Retina (tissue), 1 donor: Measurements from ENCODE around the gene OPHN1.
A peak's percentile ranks its signal among the peaks of the same experiment; 100 is the strongest.

Experiments
- DNase-seq: peaks from one replicate; pipeline ENCODE4 v3.0.0-alpha.2; 2016

The OPHN1 gene, protein sequence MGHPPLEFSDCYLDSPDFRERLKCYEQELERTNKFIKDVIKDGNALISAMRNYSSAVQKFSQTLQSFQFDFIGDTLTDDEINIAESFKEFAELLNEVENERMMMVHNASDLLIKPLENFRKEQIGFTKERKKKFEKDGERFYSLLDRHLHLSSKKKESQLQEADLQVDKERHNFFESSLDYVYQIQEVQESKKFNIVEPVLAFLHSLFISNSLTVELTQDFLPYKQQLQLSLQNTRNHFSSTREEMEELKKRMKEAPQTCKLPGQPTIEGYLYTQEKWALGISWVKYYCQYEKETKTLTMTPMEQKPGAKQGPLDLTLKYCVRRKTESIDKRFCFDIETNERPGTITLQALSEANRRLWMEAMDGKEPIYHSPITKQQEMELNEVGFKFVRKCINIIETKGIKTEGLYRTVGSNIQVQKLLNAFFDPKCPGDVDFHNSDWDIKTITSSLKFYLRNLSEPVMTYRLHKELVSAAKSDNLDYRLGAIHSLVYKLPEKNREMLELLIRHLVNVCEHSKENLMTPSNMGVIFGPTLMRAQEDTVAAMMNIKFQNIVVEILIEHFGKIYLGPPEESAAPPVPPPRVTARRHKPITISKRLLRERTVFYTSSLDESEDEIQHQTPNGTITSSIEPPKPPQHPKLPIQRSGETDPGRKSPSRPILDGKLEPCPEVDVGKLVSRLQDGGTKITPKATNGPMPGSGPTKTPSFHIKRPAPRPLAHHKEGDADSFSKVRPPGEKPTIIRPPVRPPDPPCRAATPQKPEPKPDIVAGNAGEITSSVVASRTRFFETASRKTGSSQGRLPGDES

DNA sequence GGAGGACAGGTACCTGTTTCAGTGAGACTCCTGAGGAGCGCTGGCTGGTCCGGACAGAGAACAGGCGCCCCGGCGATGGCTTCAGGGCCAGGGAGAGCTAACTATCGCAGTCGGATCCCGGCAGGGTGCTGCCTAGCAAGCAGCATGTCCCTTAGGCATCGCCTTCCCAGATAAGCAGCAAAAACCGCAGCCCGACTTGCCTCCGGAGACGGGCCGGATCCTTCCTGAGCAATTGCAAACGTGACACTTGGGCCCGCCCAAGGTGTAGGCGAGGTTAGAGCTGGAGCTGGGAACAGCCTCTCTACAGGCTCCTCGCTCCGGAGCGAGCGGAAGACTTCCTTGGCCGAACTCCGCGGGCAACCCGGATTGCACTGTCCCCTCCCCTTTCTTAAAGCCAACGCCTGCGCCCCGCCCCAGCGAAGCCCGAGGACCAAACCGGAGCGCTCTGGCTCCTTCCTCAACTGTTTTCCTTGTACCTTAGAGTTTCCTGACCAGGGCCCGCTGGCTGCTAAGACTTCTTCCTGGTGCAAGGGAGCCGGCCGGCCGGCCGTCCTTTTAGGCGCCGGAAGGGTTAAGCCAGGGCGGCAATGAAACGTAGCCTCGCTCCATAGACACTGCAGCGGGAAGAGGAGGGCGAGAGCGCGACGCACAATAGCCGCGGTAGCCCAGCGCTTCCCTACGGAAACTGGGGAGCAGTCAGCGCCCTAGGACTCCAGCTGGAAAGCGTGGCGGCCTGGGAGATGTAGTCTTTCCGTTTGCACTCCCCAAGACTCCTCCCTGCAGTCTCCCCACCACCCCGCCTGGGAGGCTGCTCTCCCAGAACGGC is at the start of gene OPHN1:
OPHN1 (minus strand) TSS at position 341 of the 826 bp plus-strand sequence. CDS start 475 bp downstream, outside the sequence.
- DNase-seq = peak; percentile 85

DNA sequence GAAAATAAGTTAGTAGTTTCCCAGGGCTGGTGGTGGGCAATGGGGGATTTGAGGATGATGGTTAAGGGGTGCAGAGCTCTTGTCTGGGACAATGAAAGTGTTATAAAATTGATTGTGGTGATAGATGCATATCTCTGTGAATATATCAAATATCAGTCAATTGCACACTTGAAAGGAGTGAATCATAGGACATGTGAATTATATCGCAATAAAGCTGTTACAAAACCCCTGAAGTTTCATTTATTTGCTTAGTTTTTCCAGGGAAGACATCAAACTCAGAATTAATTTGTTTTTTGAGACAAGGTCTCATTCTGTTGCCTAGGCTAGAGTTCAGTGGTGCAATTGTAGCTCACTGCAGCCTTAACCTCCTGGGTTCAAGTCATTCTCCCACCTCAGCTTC is 47.7 kb upstream of the OPHN1 start:
- no peak for DNase-seq

DNA sequence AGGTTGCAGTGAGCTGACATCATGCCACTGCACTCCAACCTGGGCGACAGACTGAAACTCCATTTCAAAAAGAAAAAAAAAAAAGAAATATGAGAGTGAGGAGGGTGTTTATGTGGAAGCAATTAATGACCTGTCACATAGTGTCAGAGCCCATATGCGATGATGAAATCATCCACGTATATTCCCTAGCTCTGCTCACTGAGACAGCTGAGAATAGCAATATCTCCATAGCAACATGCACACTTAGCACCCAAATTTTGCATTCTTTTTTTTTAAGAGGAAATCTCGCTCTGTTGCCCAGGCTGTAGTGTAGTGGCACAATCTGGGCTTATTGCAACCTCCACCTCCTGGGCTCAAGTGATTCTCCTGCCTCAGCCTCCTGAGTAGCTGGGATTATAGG is 31.5 kb upstream of the OPHN1 start:
- DNase-seq = no peak

DNA sequence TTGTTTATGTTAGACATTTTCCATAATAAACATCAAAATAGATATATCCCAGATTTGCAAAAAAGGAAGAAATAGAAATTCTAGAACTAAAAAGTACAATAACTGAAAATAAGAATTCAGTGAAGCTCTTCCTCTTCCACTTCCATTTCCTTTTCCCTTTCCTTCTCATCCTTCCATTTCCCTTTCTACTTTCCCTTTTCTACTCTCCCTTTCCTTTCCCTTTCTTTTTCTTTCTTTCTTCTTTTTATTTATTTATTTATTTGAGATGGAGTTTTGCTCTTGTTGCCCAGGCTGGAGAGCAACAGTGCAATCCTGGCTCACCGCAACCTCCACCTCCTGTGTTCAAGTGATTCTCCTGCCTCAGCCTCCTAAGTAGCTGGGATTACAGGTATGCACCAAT is 30.6 kb upstream of the OPHN1 start:
- no peak for DNase-seq

DNA sequence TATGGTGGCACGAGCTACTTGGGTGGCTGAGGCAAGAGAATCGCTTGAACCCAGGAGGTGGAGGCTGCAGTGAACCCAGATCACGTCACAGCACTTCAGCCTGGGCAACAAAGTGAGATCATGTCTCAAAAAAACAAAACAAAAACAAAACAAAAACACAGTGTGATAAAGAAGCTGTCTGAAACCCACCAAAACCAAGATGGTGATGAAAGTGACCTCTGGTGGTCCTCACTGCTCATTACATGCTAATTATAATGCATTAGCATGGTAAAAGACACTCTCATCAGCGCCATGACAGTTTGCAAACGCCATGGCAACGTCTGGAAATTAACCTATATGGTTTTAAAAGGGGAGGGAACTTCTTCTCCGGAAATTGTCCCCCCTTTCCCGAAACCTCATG is 29.4 kb upstream of the OPHN1 start:
- peak; percentile 38 for DNase-seq

DNA sequence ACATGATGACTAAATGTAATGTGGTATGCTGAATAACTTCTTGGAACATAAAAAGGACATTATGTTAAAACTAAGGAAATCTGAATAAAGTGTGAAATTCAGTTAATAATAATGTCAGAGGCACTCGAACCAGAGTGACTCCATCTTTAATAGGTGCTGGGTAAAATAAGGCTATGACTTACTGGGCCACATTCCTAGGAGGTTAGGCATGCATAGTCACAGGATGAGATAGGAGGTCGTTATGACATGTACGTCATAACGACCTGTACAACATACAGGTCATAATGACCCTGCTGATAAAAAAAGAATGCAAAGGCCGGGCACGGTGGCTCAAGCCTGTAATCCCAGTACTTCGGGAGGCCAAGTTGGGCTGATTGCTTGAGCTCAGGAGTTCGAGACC is 28.9 kb upstream of the OPHN1 start:
- no peak for DNase-seq

DNA sequence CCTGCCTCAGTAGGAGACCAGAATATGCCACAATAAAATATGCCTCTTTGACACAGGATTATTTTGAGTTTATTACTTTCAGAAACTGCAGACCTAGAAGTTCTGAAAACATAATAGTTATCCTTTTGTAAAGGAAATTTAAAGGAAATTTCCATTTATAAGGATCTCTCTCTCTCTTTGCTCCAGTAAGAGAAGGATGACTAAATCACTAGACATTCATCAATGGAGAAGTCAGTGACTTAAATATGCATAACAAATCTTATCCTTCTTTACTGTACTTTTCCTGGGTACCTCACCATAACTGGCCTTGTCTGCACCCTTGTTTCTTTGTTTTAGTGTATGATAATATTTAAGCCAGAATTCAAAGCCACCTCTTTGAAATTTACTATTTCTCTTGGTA is 28.3 kb upstream of the OPHN1 start:
- no peak for DNase-seq

DNA sequence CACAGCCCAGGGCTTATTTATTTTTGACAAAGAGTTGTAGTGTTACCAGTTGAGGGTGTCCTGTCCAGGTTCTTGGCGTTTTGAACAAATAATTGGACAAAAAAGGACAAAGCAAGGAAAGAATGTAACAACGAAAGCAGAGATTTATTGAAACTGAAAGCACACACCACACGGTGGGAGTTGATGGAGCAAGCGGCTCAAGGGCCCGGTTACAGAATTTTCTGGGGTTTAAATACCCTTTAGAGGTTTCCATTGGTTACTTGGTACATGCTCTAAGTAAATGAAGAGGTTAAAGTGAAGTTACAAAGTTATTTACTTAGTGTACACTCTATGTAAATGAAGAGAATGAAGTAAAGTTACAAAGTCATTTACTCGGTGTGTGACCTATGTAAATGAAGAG is 27.8 kb upstream of the OPHN1 start:
- DNase-seq = no peak

DNA sequence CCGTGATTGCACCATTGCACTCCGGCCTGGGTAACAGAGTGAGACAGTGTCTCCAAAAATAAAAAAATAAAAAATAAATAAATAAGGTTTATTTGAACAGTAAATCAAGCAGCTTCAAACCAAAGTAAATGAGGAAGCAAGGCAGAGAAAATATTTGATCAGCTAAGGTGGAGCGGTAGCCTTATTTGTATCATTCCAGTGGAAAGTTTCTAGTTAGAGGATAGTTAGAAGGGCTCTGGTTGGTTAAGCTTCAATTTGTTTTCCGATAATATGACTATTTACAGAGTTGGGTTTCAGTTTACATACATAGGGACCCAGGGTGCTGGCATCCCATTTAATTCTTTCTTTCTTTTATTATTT is 21.8 kb upstream of the OPHN1 start:
- no peak for DNase-seq

DNA sequence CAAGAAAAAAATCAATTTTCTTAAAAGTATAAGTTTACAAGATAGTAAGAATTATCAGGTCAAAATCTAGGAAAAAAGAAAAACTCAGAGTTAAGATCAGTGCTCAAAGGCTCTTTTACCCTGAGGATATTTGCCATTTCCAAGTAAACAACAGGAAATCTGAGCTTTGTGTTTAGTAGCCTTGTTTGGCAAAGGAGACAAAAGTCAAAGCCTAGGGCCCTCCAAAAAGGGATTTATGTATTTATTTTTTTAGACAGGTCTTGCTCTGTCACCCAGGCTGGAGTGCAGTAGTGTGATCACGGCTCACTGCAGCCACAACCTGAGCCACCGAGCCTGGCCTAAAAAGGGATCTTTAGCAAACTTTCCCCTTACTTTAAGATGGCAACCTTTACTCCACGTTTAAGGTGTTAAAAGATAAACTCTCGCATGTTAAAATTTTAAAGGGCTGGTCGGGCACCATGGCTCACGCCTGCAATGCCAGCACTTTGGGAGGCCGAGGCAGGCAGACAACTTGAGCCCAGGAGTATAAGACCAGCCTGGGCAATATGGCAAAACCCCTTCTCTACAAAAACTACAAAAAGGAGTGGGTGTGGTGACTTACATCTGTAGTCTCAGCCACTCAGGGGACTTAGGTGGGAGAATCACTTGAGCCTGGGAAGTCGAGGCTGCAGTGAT is 21.3 kb upstream of the OPHN1 start:
- DNase-seq = no peak

DNA sequence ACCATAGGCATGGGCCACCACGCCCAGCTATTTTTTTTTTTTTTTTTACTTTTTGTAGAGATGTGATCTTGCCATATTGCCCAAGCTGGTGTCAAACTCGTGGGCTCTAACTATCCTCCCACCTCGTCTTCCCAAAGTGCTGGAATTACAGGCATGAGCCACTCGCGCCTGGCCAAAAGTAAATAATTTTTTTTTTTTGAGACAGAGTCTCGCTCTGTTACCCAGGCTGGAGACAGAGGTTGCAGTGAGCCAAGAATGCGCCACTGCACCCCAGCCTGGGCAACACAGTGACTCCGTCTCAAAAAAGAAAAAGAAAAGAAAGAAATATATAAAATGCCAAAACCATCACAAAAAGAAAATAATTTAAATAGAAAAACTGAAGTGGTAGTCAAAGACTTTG is 18.4 kb upstream of the OPHN1 start:
- no peak for DNase-seq

DNA sequence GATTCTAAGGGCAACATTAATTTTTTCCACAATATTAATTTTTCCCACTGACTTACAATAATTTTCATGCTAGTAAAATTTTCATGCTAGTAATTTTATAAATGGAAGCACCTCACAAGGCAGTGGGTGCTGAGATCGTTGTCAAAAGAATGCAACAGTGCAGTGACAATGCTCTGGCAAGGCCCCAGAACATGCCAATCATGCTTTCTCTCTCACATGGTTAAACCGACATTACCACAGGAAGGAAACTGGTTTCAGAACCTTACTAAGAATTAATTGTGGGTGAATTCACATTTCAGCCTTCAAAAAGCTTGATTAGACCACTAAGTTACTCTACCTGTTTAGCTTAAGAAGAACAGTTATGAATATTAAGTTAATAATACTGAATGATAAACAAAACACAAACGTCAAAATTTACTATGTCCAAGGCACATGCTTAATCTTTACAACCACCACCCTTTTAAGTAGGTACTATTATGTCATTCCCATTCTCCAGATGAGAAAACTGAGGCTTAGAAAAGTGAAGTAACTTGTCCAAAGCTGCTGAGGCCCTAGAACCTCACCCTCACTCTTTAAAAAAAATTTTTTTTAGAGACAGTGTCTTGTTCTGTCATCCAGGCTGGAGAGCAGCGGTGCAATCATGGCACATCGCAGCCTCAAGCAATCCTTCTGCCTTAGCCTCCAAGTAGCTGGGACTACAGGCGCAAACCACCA is 10.0 kb upstream of the OPHN1 start:
- DNase-seq = no peak

DNA sequence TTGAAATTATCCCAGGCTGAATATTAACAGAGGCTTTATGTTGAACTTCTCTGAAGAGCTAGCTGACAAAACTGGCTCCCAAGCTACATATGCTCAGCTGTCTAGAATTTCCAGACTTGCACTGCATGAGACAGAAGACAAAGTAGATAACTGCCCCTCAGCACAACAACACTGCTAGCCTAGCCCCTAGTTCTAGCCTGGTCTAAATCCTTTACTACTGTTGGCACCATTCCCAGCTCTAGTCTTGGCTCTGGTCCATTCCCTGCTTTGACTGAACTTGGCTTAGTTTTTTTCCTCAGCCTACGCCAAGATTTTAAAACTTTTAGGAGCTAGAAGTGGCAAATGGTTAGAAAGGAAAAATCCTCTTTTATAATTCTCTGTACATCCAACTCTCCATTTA is 7.6 kb upstream of the OPHN1 start:
- no peak for DNase-seq

DNA sequence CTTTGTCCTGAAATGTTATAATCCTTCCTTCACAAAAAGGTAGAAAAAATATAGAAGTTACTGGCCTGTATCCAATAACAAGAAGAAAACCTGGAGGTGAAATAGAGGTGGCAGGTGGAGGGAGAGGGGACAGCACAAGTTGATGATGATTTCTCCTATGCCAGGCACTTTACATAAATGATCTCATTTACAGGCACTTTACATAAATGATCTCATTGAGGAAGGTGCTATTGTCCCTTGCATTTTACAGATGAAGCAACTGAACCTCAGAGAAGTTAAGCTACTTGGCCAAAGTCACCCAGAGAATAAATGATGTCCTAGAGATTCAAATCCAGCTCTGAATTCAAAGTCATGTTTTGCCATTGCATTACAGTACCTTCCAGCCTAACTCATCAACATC is 7.1 kb upstream of the OPHN1 start:
- DNase-seq = no peak

DNA sequence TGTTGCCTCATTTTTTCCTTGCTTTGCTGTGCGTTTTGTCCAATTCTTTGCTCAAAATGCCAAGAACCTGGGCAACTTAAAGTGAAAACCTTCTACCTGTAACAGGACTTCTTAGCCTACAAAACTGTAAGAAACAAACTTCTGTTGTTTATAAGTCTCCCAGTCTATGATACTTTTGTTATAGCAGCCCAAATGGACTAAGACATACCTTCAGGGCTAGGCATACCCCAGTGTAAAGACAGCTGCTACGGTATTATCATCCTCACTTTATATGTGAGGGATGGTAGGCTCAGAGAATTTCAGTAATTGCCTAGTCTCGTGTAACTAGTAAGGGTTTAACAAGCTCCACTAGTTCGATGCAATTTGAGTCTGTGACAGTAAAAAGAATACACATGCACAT is 6.0 kb upstream of the OPHN1 start:
- no peak for DNase-seq

DNA sequence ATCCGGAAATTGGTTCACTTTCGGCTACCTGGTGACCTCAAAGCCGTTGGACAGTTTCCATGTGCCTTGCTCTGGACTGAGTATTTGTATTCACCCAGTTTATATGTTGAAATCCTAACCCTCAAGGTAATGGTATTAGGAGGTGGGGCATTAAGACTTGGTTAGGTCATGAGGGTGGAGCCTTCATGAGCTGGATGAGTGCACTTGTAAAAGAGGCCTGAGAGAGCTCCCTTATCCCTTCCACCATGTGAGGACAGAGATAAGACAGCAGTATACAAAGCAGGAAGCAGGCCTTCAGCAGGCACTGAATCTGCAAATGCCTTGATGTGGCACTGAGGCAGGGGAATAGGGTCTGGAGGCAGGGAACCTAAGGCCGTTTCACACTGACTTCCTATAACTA is 5.3 kb upstream of the OPHN1 start:
- DNase-seq = no peak

DNA sequence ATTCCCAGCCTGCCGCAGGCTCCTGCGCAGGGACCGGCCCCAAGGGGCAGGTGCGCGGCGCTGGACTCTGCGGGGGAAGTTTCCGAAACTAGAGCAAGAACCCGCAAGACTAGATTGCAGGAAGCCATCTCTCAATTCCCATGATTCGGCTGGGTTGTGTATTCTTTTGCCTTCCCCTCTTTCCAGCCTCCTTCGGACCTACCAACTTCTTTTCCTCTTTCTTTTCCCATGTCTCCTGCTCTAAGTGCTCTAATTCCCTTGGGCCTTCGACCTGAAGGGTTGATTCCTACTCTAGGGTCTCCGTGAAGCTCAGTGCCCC is 645 bp upstream of the OPHN1 start:
- DNase-seq = no peak

DNA sequence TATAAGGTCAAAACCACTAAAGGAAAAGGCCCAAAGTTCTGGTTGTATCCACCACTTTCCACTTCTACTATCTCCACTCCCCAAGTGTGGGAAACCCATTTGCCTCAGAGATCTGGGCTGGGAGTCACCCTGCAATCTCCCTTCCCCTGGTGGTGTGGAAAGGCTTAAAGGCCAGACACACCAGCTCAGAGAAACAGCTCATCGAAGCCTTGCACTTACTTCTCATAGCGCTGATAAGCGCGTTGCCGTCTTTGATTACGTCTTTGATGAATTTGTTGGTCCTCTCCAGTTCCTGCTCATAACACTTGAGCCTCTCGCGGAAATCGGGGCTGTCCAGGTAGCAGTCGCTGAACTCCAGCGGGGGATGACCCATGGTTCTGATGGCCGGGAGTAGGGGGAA is 647 bp downstream of the OPHN1 start:
- DNase-seq = no peak

DNA sequence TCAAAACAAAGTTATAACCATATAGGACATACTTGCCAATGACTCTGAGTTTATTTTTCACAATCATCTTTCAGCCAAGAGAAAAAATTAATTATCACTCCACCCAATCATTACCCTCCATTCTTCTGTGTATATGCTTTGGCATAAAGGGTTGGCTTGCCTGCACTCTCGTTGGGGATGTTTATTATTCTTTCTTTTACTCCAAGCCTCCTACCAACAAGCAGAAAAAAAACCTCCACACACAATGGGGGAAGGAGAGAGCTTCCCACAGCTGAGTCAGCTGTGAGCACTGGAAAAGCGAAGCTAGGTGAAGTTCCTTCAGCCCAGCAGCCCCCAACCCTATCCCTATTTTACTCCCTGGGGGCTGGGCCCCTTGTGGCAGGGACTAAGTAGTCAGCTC is 1.5 kb downstream of the OPHN1 start:
- DNase-seq = no peak

DNA sequence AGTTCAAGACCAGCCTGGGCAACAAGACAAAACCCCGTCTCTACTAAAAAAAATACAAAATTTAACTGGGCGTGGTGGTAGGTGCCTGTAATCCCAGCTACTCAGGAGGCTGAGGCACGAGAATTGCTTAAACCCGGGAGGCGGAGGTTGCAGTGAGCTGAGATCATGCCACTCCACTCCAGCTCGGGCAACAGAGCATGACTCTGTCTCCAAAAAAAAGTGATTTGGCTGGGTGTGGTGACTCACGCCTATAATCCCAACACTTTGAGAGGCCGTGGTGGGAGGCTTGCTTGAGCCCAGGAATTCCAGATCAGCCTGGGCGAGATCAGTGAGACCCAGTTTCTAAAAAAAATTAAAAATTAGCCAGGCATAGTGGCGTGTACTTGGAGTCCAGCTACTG is 4.1 kb downstream of the OPHN1 start:
- no peak for DNase-seq

DNA sequence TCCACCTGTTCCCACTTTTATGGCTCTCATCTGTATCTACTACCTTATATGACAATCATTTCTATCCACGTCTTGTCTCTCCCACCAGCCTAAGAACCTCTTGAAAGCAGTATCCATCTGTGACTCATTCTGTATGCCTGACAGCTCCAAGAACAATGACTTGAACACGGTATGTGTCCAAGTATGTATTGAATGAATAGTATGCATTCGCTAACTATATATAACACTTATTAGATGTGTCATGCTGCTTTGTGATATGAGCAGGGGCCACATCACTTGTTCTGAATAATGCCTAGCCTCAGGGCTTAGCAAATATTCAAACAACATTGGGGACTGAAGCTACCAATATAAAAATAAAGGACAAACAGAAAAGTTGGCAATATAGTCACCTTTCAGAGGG is 4.9 kb downstream of the OPHN1 start:
- no peak for DNase-seq

DNA sequence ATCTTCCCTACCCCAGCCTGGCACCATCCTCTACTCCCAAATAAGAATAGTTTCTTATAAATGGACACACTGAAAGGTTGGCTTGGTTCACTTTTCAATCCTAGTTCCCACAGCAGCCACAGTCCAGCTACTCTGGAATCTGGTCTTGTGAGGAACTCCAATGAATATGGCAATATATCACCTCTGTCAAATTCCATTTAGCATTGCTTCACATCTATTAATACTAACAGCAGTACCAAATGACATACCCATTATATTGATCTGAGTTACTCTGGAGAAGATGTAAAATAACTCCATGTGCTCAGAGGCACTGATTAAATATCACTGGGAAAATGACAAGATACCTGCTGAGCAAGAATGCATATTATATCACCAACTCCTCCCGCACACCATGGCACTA is 8.6 kb downstream of the OPHN1 start:
- no peak for DNase-seq

DNA sequence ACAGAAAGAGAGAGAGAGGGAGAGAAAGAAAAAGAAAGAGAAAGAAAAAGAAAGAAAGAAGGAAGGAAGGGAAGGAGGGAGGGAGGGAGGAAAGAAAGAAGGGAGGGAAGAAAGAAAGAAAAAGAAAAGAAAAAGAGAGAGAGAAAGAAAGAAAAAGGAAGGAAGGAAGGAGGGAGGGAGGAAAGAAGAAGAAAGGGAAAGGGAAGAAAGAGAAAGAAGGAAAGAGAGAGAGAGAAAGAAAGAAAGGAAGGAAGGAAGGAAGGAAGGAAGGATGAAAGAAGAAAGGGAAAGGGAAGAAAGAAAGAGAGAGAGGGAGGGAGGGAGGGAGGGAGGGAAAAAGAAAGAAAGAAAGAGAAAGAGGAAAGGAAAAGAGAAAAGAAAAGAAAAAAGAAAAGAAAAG is 10.8 kb downstream of the OPHN1 start:
- no peak for DNase-seq
